Measurements from ENCODE around the gene STMP1. TPM values are rescaled to one million over a fixed set of nuclear protein-coding genes. Genes with fewer than 3 reads are reported as not detected.

Gene STMP1
- total RNA-seq, 1 experiment from 2014 or later = 26.1 TPM

DNA sequence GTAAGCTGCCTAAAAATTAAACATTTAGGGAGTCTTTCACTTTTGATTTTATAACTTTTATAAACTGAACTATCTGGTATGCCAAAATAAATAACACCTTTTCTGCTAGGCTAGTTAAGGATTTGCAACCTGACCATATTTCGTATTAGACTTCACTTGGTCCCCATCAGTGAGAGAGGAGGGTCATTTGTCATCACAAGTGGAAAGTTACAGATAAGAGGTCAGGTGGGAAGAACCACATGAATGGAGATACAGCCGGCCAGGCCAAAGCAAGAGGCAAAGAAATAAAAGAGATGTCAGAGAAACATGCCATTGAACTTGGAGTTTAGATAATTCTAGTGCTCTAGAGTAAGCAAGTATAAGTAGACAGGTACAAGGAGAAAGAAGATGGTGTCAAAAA, 44.5 kb upstream of the STMP1 start (continued):
- TF ChIP-seq AFF4 (CRISPR knock-in tag; IDR thresholded peaks at IDR 0.05; ENCODE audit: borderline replicate concordance) (no peak), CBFB (CRISPR knock-in tag; IDR thresholded peaks at IDR 0.05; ENCODE audit: low read depth) (no peak), GRHL2 (CRISPR knock-in tag; IDR thresholded peaks at IDR 0.05; ENCODE audit: insufficient replicate concordance, severe bottlenecking) (no peak)

DNA sequence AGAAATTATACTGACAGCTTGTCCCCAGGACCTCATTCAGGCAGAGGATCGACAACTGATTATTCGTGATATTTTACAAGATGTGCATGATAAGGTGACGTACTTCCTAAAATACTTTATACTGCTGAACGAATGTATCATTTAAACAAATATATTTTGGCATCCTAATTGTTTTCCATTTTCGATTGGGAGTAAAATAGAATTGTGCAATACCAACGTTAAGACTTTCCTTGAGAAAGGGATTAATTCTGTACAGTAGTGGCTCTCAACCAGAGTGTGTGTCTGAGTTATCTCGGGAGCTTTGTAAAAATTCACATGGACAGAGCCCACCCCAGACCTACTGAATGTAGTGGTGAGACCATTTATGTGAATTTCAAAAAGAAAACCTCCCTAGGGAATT, 43.8 kb upstream of the STMP1 start:
- Mint-ChIP-seq H3K36me3 (peaks cover 66% of the 10 kb centered on the region), H3K27ac (no peak overlapping the region), H3K4me3 (no peak overlapping the region), H3K27me3 (ENCODE audit: low read depth) (no peaks in the 10 kb centered on the region), H3K4me1 (no peaks in the 10 kb centered on the region), H3K9me3 (no peaks in the 10 kb centered on the region)
- no peak for DNase-seq (ENCODE audit: low spot score)
- no peak for TF ChIP-seq FOXJ3 (CRISPR knock-in tag; IDR thresholded peaks at IDR 0.05; ENCODE audit: borderline replicate concordance)
- TF ChIP-seq ZNF416 (CRISPR knock-in tag; IDR thresholded peaks at IDR 0.05) = no peak
- TF ChIP-seq GTF2I (CRISPR knock-in tag; conservative IDR thresholded peaks at IDR 0.05) = no peak
- TF ChIP-seq AFF4 (CRISPR knock-in tag; IDR thresholded peaks at IDR 0.05; ENCODE audit: borderline replicate concordance) = no peak
- TF ChIP-seq ETV6 (CRISPR knock-in tag; IDR thresholded peaks at IDR 0.05) = no peak
- no peak for TF ChIP-seq MAX (CRISPR knock-in tag; IDR thresholded peaks at IDR 0.05)
- TF ChIP-seq RELA (CRISPR knock-in tag; IDR thresholded peaks at IDR 0.05; ENCODE audit: borderline replicate concordance) = no peak
- no peak for TF ChIP-seq IRF2 (CRISPR knock-in tag; IDR thresholded peaks at IDR 0.05; ENCODE audit: borderline replicate concordance, low read depth)
- no peak for TF ChIP-seq TEAD1 (CRISPR knock-in tag; IDR thresholded peaks at IDR 0.05)
- TF ChIP-seq, protein P1, sequence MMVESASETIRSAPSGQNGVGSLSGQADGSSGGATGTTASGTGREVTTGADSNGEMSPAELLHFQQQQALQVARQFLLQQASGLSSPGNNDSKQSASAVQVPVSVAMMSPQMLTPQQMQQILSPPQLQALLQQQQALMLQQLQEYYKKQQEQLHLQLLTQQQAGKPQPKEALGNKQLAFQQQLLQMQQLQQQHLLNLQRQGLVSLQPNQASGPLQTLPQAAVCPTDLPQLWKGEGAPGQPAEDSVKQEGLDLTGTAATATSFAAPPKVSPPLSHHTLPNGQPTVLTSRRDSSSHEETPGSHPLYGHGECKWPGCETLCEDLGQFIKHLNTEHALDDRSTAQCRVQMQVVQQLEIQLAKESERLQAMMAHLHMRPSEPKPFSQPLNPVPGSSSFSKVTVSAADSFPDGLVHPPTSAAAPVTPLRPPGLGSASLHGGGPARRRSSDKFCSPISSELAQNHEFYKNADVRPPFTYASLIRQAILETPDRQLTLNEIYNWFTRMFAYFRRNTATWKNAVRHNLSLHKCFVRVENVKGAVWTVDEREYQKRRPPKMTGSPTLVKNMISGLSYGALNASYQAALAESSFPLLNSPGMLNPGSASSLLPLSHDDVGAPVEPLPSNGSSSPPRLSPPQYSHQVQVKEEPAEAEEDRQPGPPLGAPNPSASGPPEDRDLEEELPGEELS (CRISPR knock-in tag; IDR thresholded peaks at IDR 0.05) = no peak
- TF ChIP-seq SOX15 (CRISPR knock-in tag; IDR thresholded peaks at IDR 0.05) = no peak
- TF ChIP-seq, protein P2, sequence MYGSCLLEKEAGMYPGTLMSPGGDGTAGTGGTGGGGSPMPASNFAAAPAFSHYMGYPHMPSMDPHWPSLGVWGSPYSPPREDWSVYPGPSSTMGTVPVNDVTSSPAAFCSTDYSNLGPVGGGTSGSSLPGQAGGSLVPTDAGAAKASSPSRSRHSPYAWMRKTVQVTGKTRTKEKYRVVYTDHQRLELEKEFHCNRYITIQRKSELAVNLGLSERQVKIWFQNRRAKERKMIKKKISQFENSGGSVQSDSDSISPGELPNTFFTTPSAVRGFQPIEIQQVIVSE (CRISPR knock-in tag; IDR thresholded peaks at IDR 0.05; ENCODE audit: borderline replicate concordance) = no peak
- no peak for TF ChIP-seq TP53 (CRISPR knock-in tag; IDR thresholded peaks at IDR 0.05)
- TF ChIP-seq ELF4 (CRISPR knock-in tag; IDR thresholded peaks at IDR 0.05; ENCODE audit: low read depth) = no peak
- ChIA-PET CTCF (no interaction called here), POLR2A (no interaction called here)
- no peak for ATAC-seq

Data from WTC11 (cell line).